ENCODE data around the gene RNU6-1.

GRCh38 chr15:67812241-67812644, 27.6 kb downstream of the RNU6-1 start:
- TF ChIP-seq CTCF (IDR thresholded peaks at IDR 0.05) (no peak), EZH2 (IDR thresholded peaks at IDR 0.05; ENCODE audit: borderline replicate concordance, insufficient read depth, low read depth, low read length, poor library complexity, severe bottlenecking) (no peak)

Measured in B cell (primary cell).